Measurements from ENCODE around the gene C11orf68.

DNA sequence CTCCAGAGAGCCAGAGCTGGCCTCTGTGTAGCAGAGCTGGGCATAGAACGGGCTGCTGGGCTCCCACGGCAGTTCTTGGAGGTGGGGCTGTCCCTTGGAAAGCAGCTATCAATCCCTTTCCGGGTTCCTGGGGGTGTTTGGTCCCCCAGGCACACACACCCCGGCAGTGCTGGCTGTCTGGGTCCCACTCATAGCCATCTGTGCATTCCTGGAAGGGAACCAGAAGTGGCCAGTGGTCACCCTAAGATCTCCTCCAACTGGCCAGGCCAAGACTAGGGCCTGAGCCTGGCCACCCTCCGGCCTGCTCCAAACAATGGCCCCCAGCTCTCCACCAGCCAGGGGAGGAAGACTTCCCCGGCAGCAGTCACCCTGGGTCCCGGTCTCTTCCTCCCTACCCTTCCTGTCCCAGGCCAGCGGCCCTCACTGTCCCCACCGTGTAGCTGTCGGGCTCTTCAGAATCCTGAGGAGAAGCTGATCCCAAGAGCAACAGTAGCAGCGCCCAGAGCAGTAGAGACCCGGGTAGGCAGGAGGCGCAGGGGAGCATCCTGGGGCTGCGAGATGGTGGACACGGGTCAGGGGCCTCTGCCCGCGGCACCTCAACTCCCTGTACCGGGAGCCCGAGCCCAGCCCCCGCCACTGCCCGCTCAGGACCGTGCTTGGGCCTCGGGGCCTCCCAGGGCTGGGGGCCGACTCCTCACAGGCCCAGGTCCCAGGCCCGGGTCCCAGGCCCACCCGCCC, 46.9 kb downstream of the C11orf68 start:
- TF ChIP-seq POLR2A (IDR thresholded peaks at IDR 0.05; ENCODE audit: low read depth, low read length) (no peak; the same call in 1 of the 2 replicates), ZZZ3 (IDR thresholded peaks at IDR 0.05; ENCODE audit: control insufficient read depth, insufficient read length, low read depth) (no peak)
- TF ChIP-seq, protein P1, sequence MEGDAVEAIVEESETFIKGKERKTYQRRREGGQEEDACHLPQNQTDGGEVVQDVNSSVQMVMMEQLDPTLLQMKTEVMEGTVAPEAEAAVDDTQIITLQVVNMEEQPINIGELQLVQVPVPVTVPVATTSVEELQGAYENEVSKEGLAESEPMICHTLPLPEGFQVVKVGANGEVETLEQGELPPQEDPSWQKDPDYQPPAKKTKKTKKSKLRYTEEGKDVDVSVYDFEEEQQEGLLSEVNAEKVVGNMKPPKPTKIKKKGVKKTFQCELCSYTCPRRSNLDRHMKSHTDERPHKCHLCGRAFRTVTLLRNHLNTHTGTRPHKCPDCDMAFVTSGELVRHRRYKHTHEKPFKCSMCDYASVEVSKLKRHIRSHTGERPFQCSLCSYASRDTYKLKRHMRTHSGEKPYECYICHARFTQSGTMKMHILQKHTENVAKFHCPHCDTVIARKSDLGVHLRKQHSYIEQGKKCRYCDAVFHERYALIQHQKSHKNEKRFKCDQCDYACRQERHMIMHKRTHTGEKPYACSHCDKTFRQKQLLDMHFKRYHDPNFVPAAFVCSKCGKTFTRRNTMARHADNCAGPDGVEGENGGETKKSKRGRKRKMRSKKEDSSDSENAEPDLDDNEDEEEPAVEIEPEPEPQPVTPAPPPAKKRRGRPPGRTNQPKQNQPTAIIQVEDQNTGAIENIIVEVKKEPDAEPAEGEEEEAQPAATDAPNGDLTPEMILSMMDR (IDR thresholded peaks at IDR 0.05 in 2 of 3, conservative IDR thresholded peaks at IDR 0.05 in 1 of 3; ENCODE audit: control insufficient read depth in 2 of 3, extremely low read depth in 1 of 3, insufficient read depth in 1 of 3, low read depth in 3 of 3, low read length in 3 of 3): no peak

Data from GM12878 (cell line).